H1 (cell line): ENCODE data around the gene DPEP2. TPM values are rescaled to one million over a fixed set of nuclear protein-coding genes. Genes with fewer than 3 reads are reported as not detected.
"Not testable (repeated sequence)": the region's sequence is repeated elsewhere in the genome, so short reads cannot be mapped to it uniquely, and the experiment has no call there.

Experiments
- CTCF ChIA-PET: fragments of 300-600 bp; sonication (Branson Sonifier 250); formaldehyde crosslinking; loops from one replicate; lab custom pipeline; 2021; ENCODE audit not compliant: partially characterized antibody; lab: Charles Lee
- POLR2A ChIA-PET: fragments of 300-600 bp; sonication (Branson Sonifier 250); formaldehyde crosslinking; loops from one replicate; lab custom pipeline; 2021; ENCODE audit warnings: inconsistent platforms; ENCODE audit not compliant: partially characterized antibody; lab: Charles Lee
- DNase-seq, 2 experiments: peaks; one replicate each; pipeline versions ENCODE4 v3.0.0 to v3.0.0-alpha.2; 2010 to 2022; ENCODE audit warnings: low spot score in 2 of 2, low read depth in 1 of 2, mixed read lengths in 1 of 2
- FAIRE-seq: peaks from 2 replicates; lab custom pipeline; 2011; peaks lifted over from hg19 to GRCh38; lab: Jason Lieb, UNC
- H2AFZ ChIP-seq: 2 replicates; pipeline ENCODE4 v1.8.1; 2012; ENCODE audit warnings: low read length, inconsistent platforms
- H2AK5ac ChIP-seq: 2 replicates; pipeline ENCODE4 v1.6.1; 2013; ENCODE audit warnings: low read depth, low read length
- H2BK120ac ChIP-seq: replicated peaks from 2 replicates; pipeline ENCODE3; 2013; ENCODE audit warnings: low read depth, low read length, inconsistent platforms
- H2BK12ac ChIP-seq: 2 replicates; pipeline ENCODE4 v1.6.1; 2013; ENCODE audit warnings: low read depth, low read length
- H2BK15ac ChIP-seq: 2 replicates; pipeline ENCODE4 v1.6.1; 2013; ENCODE audit warnings: low read length
- H2BK20ac ChIP-seq: 2 replicates; pipeline ENCODE4 v1.6.1; 2013; ENCODE audit warnings: low read length
- H2BK5ac ChIP-seq: 2 replicates; pipeline ENCODE4 v1.6.1; 2013; ENCODE audit warnings: low read depth, low read length
- H3K14ac ChIP-seq: 2 replicates; pipeline ENCODE4 v1.6.1; 2013; ENCODE audit warnings: inconsistent platforms; ENCODE audit not compliant: insufficient read length
- H3K18ac ChIP-seq: 2 replicates; pipeline ENCODE4 v1.6.1; 2013; ENCODE audit warnings: low read length; ENCODE audit errors: extremely low read depth
- H3K23ac ChIP-seq: 2 replicates; pipeline ENCODE4 v1.6.1; 2013; ENCODE audit warnings: inconsistent platforms; ENCODE audit not compliant: insufficient read length
- H3K23me2 ChIP-seq: 2 replicates; pipeline ENCODE4 v1.6.1; 2013; ENCODE audit warnings: low read depth, low read length
- H3K27ac ChIP-seq: 2 replicates; pipeline ENCODE4 v1.6.1; 2011; ENCODE audit warnings: low read depth, low read length, inconsistent platforms
- H3K27me3 ChIP-seq, 4 experiments: replicated peaks in 1 of 4; 1 replicate in 1 of 4; 2 replicates in 3 of 4; pipeline versions ENCODE4 v1.6.1 to v1.8.1; 2011 to 2013; ENCODE audit warnings: low read length in 3 of 4, mild to moderate bottlenecking in 3 of 4, inconsistent platforms in 2 of 4, mixed read lengths in 2 of 4, moderate library complexity in 1 of 4; ENCODE audit not compliant: control insufficient read depth in 3 of 4, insufficient read depth in 3 of 4; ENCODE audit errors: extremely low read depth in 1 of 4
- H3K36me3 ChIP-seq, 4 experiments: 2 replicates each; pipeline versions ENCODE4 v1.6.1 to v1.8.1; 2011 to 2013; ENCODE audit warnings: mild to moderate bottlenecking in 4 of 4, low read length in 3 of 4, moderate library complexity in 2 of 4, control low read depth in 1 of 4, inconsistent platforms in 1 of 4; ENCODE audit not compliant: insufficient read depth in 4 of 4, control insufficient read depth in 2 of 4
- H3K4ac ChIP-seq: replicated peaks from 2 replicates; pipeline ENCODE3; 2013; ENCODE audit warnings: low read length, low read depth, mixed read lengths, inconsistent platforms; ENCODE audit not compliant: insufficient read length
- H3K4me1 ChIP-seq, 4 experiments: replicated peaks in 1 of 4; 1 replicate in 1 of 4; 2 replicates in 3 of 4; pipeline versions ENCODE4 v1.6.1 to v1.8.1; 2011 to 2013; ENCODE audit warnings: low read length in 3 of 4, inconsistent platforms in 2 of 4, mixed read lengths in 1 of 4; ENCODE audit not compliant: insufficient read depth in 4 of 4, control insufficient read depth in 3 of 4
- H3K4me2 ChIP-seq, 2 experiments: 2 replicates each; pipeline versions ENCODE4 v1.6.1 to v1.8.1; 2011 to 2013; ENCODE audit warnings: low read depth in 2 of 2, low read length in 2 of 2, control low read depth in 1 of 2, inconsistent platforms in 1 of 2, mild to moderate bottlenecking in 1 of 2; ENCODE audit not compliant: insufficient read depth in 1 of 2
- H3K4me3 ChIP-seq, 4 experiments: fragments of 200-600, 300-600 bp in 1 of 4; sonication (generic), shearing (Covaris generic), sonication (Bioruptor Twin) in 1 of 4; 2 replicates each; pipeline versions ENCODE4 v1.5.1 to v1.8.1; 2011 to 2016; ENCODE audit warnings: low read length in 4 of 4, low read depth in 3 of 4, control low read depth in 2 of 4, inconsistent platforms in 2 of 4, mild to moderate bottlenecking in 2 of 4, mixed read lengths in 1 of 4, moderate library complexity in 1 of 4; ENCODE audit not compliant: insufficient read depth in 2 of 4; ENCODE audit errors: extremely low read depth in 1 of 4
- H3K56ac ChIP-seq: replicated peaks from 2 replicates; pipeline ENCODE3; 2013; ENCODE audit warnings: low read depth, mild to moderate bottlenecking, mixed read lengths, low read length, inconsistent platforms; ENCODE audit not compliant: insufficient read length
- H3K79me1 ChIP-seq: 2 replicates; pipeline ENCODE4 v1.6.1; 2013; ENCODE audit warnings: low read depth, low read length, control low read depth
- H3K79me2 ChIP-seq, 2 experiments: 2 replicates each; pipeline versions ENCODE4 v1.6.1 to v1.8.1; 2012 to 2013; ENCODE audit warnings: low read length in 2 of 2, mild to moderate bottlenecking in 2 of 2, inconsistent platforms in 1 of 2; ENCODE audit not compliant: insufficient read depth in 2 of 2, control insufficient read depth in 1 of 2
- H3K9ac ChIP-seq, 4 experiments: replicated peaks in 1 of 4; 1 replicate in 1 of 4; 2 replicates in 3 of 4; pipeline versions ENCODE4 v1.6.1 to v1.8.1; 2011 to 2013; ENCODE audit warnings: low read depth in 3 of 4, low read length in 3 of 4, control low read depth in 2 of 4, mild to moderate bottlenecking in 2 of 4, moderate library complexity in 2 of 4, inconsistent platforms in 1 of 4; ENCODE audit errors: extremely low read depth in 1 of 4
- H3K9me3 ChIP-seq, 2 experiments: 2 replicates each; pipeline versions ENCODE4 v1.6.1 to v1.8.1; 2012 to 2013; ENCODE audit warnings: mild to moderate bottlenecking in 2 of 2, moderate library complexity in 2 of 2, control low read depth in 1 of 2, inconsistent platforms in 1 of 2, low read depth in 1 of 2, low read length in 1 of 2, mixed read lengths in 1 of 2; ENCODE audit not compliant: insufficient read depth in 2 of 2
- H4K20me1 ChIP-seq, 2 experiments: replicated peaks in 1 of 2; 2 replicates each; pipeline versions ENCODE3 to v1.8.1; 2011 to 2013; ENCODE audit warnings: inconsistent platforms in 2 of 2, low read length in 2 of 2, mild to moderate bottlenecking in 1 of 2; ENCODE audit not compliant: insufficient read depth in 2 of 2, control insufficient read depth in 1 of 2
- H4K5ac ChIP-seq: 2 replicates; pipeline ENCODE4 v1.6.1; 2013; ENCODE audit warnings: low read length, low read depth, mixed read lengths, inconsistent platforms; ENCODE audit not compliant: insufficient read length
- H4K8ac ChIP-seq: 2 replicates; pipeline ENCODE4 v1.8.0; 2013; ENCODE audit warnings: mild to moderate bottlenecking, moderate library complexity, low read length, inconsistent platforms; ENCODE audit not compliant: insufficient read depth; ENCODE audit errors: extremely low read depth
- H4K91ac ChIP-seq: replicated peaks from 2 replicates; pipeline ENCODE3; 2013; ENCODE audit warnings: low read length, mixed read lengths, inconsistent platforms; ENCODE audit not compliant: insufficient read length
- WGBS, 2 experiments: shearing (Covaris generic) in 1 of 2; methylation state at CpG; one replicate each; pipeline versions ENCODE4 v1.1.6 to v1.1.7; 2013 to 2015; ENCODE audit warnings: low lambda C conversion rate in 2 of 2, mixed read lengths in 2 of 2, inconsistent platforms in 1 of 2, low coverage in 1 of 2, missing lambda C conversion rate in 1 of 2; ENCODE audit not compliant: insufficient replicate concordance in 2 of 2, insufficient coverage in 1 of 2, insufficient read length in 1 of 2; ENCODE audit errors: extremely low coverage in 1 of 2, missing lambda C conversion rate in 1 of 2; 5-methylcytosine and 5-hydroxymethylcytosine counted together
- polyA plus RNA-seq, 7 experiments: library from polyadenylated mRNA; depleted of rRNA in 3 of 7; stranded (reverse) in 5 of 7; unstranded in 2 of 7; fragments of >200 nt in 5 of 7; fragments of 200-250 nt in 2 of 7; gene quantifications; 1 replicate in 5 of 7; 2 replicates in 1 of 7; 4 replicates in 1 of 7; pipeline versions ENCODE4 v1.2.1 to v1.2.3, GENCODE V29; 2011 to 2013; ENCODE audit warnings: missing spikeins in 2 of 7, mixed read lengths in 2 of 7
- total RNA-seq: library from RNA; stranded (reverse); fragmentation: NEBNext Ultra II Directional; extraction: Animal tissue kit (Norgen Biotek cat#: 25700); gene quantifications from 2 replicates; pipeline ENCODE4 v1.2.1, GENCODE V29; 2021

DPEP2 gene
- total and polyA plus RNA-seq, 2 of the 8 experiments (the other 6 are each of a cell fraction or from before 2014, with no cell fraction given): not detected

DNA sequence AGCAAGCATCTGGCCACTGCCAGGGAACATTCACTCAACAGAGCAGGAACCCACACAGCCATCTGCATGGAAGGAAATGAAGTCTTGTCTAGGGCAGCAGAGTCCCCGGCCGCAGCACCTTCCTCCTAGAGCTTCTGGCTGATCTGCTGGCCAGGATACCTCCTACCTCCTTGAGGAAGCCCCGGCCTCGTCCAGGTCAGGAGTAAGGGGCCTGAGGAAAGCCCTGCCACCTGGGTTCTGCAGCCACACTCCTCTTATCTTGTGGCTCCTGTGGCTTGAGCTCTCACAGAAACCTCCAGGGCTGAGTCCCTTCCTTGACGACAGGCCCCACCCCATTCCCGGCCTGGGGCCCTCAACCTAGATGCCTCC, 5.3 kb downstream of the DPEP2 start:
- not testable (repeated sequence) for H2AFZ ChIP-seq, H3K9me3 ChIP-seq, H3K9ac ChIP-seq, H4K5ac ChIP-seq, H3K27ac ChIP-seq, H4K20me1 ChIP-seq, H3K4me2 ChIP-seq, H3K79me1 ChIP-seq, H3K23me2 ChIP-seq, H3K4ac ChIP-seq, H3K4me1 ChIP-seq, H3K14ac ChIP-seq, H3K4me3 ChIP-seq, H2BK15ac ChIP-seq, H3K36me3 ChIP-seq, H3K79me2 ChIP-seq, H3K23ac ChIP-seq, H2BK20ac ChIP-seq, H4K8ac ChIP-seq, H2BK120ac ChIP-seq, H2AK5ac ChIP-seq, H2BK5ac ChIP-seq, FAIRE-seq, H3K56ac ChIP-seq, H3K18ac ChIP-seq, DNase-seq, H4K91ac ChIP-seq, H2BK12ac ChIP-seq
- H3K27me3 ChIP-seq: peaks cover 0 to 12% (median 8%) of the 10 kb centered on the region in 4 experiments; a peak in 5 of 7 replicates
- ChIA-PET CTCF (interaction anchor here (0.6 to 2.2 kb wide), 27 partner anchors 8 to 336 kb away, joined by 3 to 13 read pairs (median 4); partner anchors contain the start of genes DDX28, DPEP2NB, DPEP3 and DUS2), POLR2A (interaction anchor here (5.1 kb wide), 1 partner anchor 29 kb away, joined by 26 read pairs; the partner anchor contains the start of genes DDX28 and DUS2)
- 88% methylated on average over 4 of the region's 6 CpGs; no CpG with 5 or more reads in 1 of the 2 experiments for WGBS, 2 experiments
